GM12891 (cell line): ENCODE data around the gene ZNF57.
"Not testable (repeated sequence)": the region's sequence is repeated elsewhere in the genome, so short reads cannot be mapped to it uniquely, and the experiment has no call there.

Experiments used
- DNase-seq: peaks from one replicate; pipeline ENCODE4 v3.0.0; 2011; ENCODE audit warnings: low spot score; ENCODE audit not compliant: insufficient read length
- FAIRE-seq: peaks from 2 replicates; lab custom pipeline; 2011; peaks lifted over from hg19 to GRCh38; lab: Jason Lieb, UNC
- PAX5 ChIP-seq: IDR thresholded peaks from 2 replicates; pipeline ENCODE4 v1.6.1; 2011; ENCODE audit warnings: low read length, moderate library complexity, mild to moderate bottlenecking; ENCODE audit not compliant: insufficient read depth, severe bottlenecking
- POLR2A ChIP-seq: IDR thresholded peaks from 2 replicates; pipeline ENCODE4 v1.6.1; 2011; ENCODE audit warnings: low read depth, low read length, control low read depth
- POLR2AphosphoS5 ChIP-seq: IDR thresholded peaks from 2 replicates; pipeline ENCODE4 v1.6.1; 2011; ENCODE audit warnings: low read depth, low read length, control low read depth
- POU2F2 ChIP-seq: IDR thresholded peaks from 2 replicates; pipeline ENCODE4 v1.6.1; 2011; ENCODE audit warnings: low read depth, mild to moderate bottlenecking, control low read depth, low read length, moderate library complexity
- SPI1 ChIP-seq: IDR thresholded peaks from 2 replicates; pipeline ENCODE4 v1.6.1; 2011; ENCODE audit warnings: low read depth, low read length, control low read depth
- TAF1 ChIP-seq: IDR thresholded peaks from 2 replicates; pipeline ENCODE4 v1.6.1; 2011; ENCODE audit warnings: low read depth, low read length, control low read depth

The ZNF57 gene

GRCh38 chr19:2933490-2933910 lies 32.8 kb downstream of the ZNF57 start:
- FAIRE-seq, result peak; percentile 38
- DNase-seq, result no peak
- TF ChIP-seq POLR2AphosphoS5 (no peak), PAX5 (no peak), POLR2A (no peak), POU2F2 (no peak), SPI1 (no peak), TAF1 (no peak)

- not testable (repeated sequence) for DNase-seq, FAIRE-seq
Measured at GRCh38 chr19:2935863-2936262, 35.1 kb downstream of the ZNF57 start.

GRCh38 chr19:2942928-2943640 lies 42.4 kb downstream of the ZNF57 start:
- TF ChIP-seq POLR2A (no peak), TAF1 (no peak), PAX5 (no peak), POU2F2 (no peak), POLR2AphosphoS5 (no peak), SPI1 (no peak)
- DNase-seq (no peak), FAIRE-seq (no peak)

GRCh38 chr19:2944403-2944774 lies 43.7 kb downstream of the ZNF57 start:
- FAIRE-seq (no peak), DNase-seq (no peak)
- TF ChIP-seq POU2F2 (no peak), TAF1 (no peak), POLR2AphosphoS5 (no peak), PAX5 (no peak), SPI1 (no peak), POLR2A (no peak)

GRCh38 chr19:2944775-2945574 lies 44.2 kb downstream of the ZNF57 start, which contains the start of gene ZNF77:
ZNF77 (minus strand) TSS chr19:2944971; CDS start chr19:2944840, 131 bp downstream.
- DNase-seq, result peak; percentile 99

GRCh38 chr19:2945575-2946184 lies 45.0 kb downstream of the ZNF57 start:
- TF ChIP-seq POLR2AphosphoS5 (no peak), SPI1 (no peak), TAF1 (no peak), PAX5 (no peak), POU2F2 (no peak), POLR2A (no peak)
- DNase-seq (no peak), FAIRE-seq (no peak)

More at GRCh38 chr19:2944775-2945574, 44.2 kb downstream of the ZNF57 start, which contains the start of gene ZNF77:
- TF ChIP-seq PAX5 (no peak), POLR2AphosphoS5 (no peak), SPI1 (peak; percentile 35; the same call in 1 of the 2 replicates), POU2F2 (no peak), POLR2A (peak; percentile 43; the same call in 1 of the 2 replicates), TAF1 (no peak)
- peak; percentile 99 for FAIRE-seq

- FAIRE-seq, result peak; percentile 35
- DNase-seq, result no peak
- TF ChIP-seq SPI1 (no peak), TAF1 (no peak), POU2F2 (no peak), POLR2A (no peak), PAX5 (no peak), POLR2AphosphoS5 (no peak)
Measured at GRCh38 chr19:2949939-2950285, 49.2 kb downstream of the ZNF57 start.

GRCh38 chr19:2950286-2951124 lies 49.8 kb downstream of the ZNF57 start:
- no peak for TF ChIP-seq SPI1
- no peak for TF ChIP-seq POU2F2
- peak; percentile 100 for TF ChIP-seq PAX5
- TF ChIP-seq POLR2AphosphoS5, result peak; percentile 90
- peak; percentile 94 for TF ChIP-seq POLR2A
- TF ChIP-seq TAF1, result peak; percentile 98
- DNase-seq (peak; percentile 95), FAIRE-seq (peak; percentile 100)
